NCI-H69 (cell line): ENCODE data around the gene FHAD1.
"Not testable (repeated sequence)": the region's sequence is repeated elsewhere in the genome, so short reads cannot be mapped to it uniquely, and the experiment has no call there.

ENCODE experiments used
- DNase-seq: peaks from one replicate; lab custom pipeline; 2025; lab: John Stamatoyannopoulos, UW

FHAD1 gene

GRCh38 chr1:15276691-15277446 is 29.8 kb downstream of the FHAD1 start:
- DNase-seq, result peak; percentile 14

GRCh38 chr1:15277447-15277838 is 30.4 kb downstream of the FHAD1 start:
- no peak for DNase-seq

GRCh38 chr1:15277933-15278332 is 30.9 kb downstream of the FHAD1 start:
- no peak for DNase-seq

GRCh38 chr1:15279576-15280230 is 32.7 kb downstream of the FHAD1 start:
- DNase-seq, result no peak

- DNase-seq, result no peak
Measured at GRCh38 chr1:15280416-15280815, 33.4 kb downstream of the FHAD1 start.

GRCh38 chr1:15282038-15282437 is 35.0 kb downstream of the FHAD1 start:
- DNase-seq, result no peak

- DNase-seq, result peak; percentile 82
Measured at GRCh38 chr1:15282810-15283474, 35.9 kb downstream of the FHAD1 start.

- peak; percentile 78 for DNase-seq
Measured at GRCh38 chr1:15283526-15283925, 36.5 kb downstream of the FHAD1 start.

- DNase-seq, result no peak
Measured at GRCh38 chr1:15286452-15286851, 39.4 kb downstream of the FHAD1 start.

GRCh38 chr1:15287035-15287979 is 40.3 kb downstream of the FHAD1 start:
- no peak for DNase-seq

GRCh38 chr1:15288173-15288926 is 41.3 kb downstream of the FHAD1 start:
- DNase-seq, result peak; percentile 61

GRCh38 chr1:15289251-15289651 is 42.2 kb downstream of the FHAD1 start:
- DNase-seq, result no peak

- no peak for DNase-seq
Measured at GRCh38 chr1:15290382-15290781, 43.4 kb downstream of the FHAD1 start.

- peak; percentile 45 for DNase-seq
Measured at GRCh38 chr1:15295696-15296095, 48.7 kb downstream of the FHAD1 start.

GRCh38 chr1:15296585-15297321 is 49.7 kb downstream of the FHAD1 start:
- peak; percentile 46 for DNase-seq

- DNase-seq, result not testable (repeated sequence)
Measured at GRCh38 chr1:15297975-15298374, 51.0 kb downstream of the FHAD1 start.

- DNase-seq, result no peak
Measured at GRCh38 chr1:15299179-15299578, 52.2 kb downstream of the FHAD1 start.

- no peak for DNase-seq
Measured at GRCh38 chr1:15299806-15300205, 52.8 kb downstream of the FHAD1 start.

GRCh38 chr1:15303935-15304334 is 56.9 kb downstream of the FHAD1 start:
- DNase-seq, result peak; percentile 86

GRCh38 chr1:15304708-15305467 is 57.9 kb downstream of the FHAD1 start:
- peak; percentile 76 for DNase-seq
